HCT116 (cell line): Measurements from ENCODE around the gene SMTN.

ENCODE experiments used
- EZH2 ChIP-seq: fragments of 200-600 bp; sonication (generic); IDR thresholded peaks from 2 replicates; pipeline ENCODE4 v1.6.1; 2017; ENCODE audit warnings: antibody characterized with exemption, mixed run types
- EZH2phosphoT487 ChIP-seq: fragments of 200-600 bp; IDR thresholded peaks from 2 replicates; pipeline ENCODE4 v1.6.1; 2018; ENCODE audit warnings: antibody characterized with exemption, borderline replicate concordance
- POLR2A ChIP-seq: IDR thresholded peaks from 2 replicates; pipeline ENCODE4 v1.7.0; 2011; ENCODE audit warnings: borderline replicate concordance; ENCODE audit not compliant: insufficient read depth, insufficient read length; ENCODE audit errors: extremely low read depth
- POLR2AphosphoS5 ChIP-seq: IDR thresholded peaks from 2 replicates; pipeline ENCODE4 v1.6.1; 2011; ENCODE audit warnings: mild to moderate bottlenecking, low read depth, low read length, moderate library complexity
- RAD21 ChIP-seq: IDR thresholded peaks from 2 replicates; pipeline ENCODE4 v1.6.1; 2012; ENCODE audit warnings: low read depth, mild to moderate bottlenecking
- TF ChIP-seq, protein P1 (sequence below): IDR thresholded peaks from 2 replicates; pipeline ENCODE4 v1.6.1; 2012; ENCODE audit warnings: low read depth
- TF ChIP-seq, protein P2 (sequence below), 3 experiments: fragments of 200-600 bp in 1 of 3; sonication (generic) in 1 of 3; IDR thresholded peaks in 2 of 3; conservative IDR thresholded peaks in 1 of 3; 2 replicates each; pipeline ENCODE4 v1.5.1; 2012 to 2017; ENCODE audit warnings: low read depth in 2 of 3, low read length in 2 of 3, antibody characterized with exemption in 1 of 3, borderline replicate concordance in 1 of 3, control low read depth in 1 of 3, mild to moderate bottlenecking in 1 of 3, mixed read lengths in 1 of 3, mixed run types in 1 of 3, moderate library complexity in 1 of 3; ENCODE audit not compliant: insufficient read depth in 1 of 3

DNA sequence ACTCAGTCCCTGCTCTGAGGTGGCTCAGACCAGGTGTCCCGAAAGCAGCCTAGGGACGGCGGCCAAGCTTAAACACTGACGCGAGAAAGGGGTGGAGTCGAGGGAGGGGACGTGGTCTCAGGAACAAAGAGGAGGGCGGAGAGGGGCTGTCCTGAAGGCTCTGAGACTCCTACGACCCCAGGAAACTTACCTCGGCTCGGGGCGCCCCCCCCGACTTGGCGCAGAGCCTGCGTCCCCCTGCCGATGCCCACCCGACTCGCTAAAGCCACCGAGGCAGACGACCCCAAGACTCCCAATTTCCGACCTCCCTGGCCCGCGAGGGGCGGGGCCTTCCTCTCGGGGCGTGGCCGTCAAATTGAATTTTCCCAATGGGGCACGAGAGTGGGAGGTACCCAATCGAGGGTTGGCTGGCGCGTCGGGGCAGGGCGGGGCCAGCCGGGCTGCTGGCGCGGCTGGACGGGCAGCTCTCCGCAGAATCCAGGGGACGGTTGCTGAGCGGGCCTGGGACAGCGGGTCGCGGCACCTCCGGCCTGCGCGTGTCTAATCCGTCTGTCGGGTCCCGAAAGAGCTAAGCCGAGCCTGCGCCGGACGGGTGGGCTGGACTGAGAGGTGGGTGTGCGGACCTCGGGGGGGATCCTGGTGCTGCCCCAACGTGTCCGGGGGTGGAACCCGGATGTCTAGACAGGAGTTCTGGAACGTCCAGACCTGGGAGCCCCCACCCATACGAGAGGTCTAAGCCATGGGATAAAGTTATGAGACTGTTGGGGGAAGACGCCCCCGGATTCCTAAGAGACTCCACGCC, at the start of gene SMTN:
- TF ChIP-seq, protein P1, sequence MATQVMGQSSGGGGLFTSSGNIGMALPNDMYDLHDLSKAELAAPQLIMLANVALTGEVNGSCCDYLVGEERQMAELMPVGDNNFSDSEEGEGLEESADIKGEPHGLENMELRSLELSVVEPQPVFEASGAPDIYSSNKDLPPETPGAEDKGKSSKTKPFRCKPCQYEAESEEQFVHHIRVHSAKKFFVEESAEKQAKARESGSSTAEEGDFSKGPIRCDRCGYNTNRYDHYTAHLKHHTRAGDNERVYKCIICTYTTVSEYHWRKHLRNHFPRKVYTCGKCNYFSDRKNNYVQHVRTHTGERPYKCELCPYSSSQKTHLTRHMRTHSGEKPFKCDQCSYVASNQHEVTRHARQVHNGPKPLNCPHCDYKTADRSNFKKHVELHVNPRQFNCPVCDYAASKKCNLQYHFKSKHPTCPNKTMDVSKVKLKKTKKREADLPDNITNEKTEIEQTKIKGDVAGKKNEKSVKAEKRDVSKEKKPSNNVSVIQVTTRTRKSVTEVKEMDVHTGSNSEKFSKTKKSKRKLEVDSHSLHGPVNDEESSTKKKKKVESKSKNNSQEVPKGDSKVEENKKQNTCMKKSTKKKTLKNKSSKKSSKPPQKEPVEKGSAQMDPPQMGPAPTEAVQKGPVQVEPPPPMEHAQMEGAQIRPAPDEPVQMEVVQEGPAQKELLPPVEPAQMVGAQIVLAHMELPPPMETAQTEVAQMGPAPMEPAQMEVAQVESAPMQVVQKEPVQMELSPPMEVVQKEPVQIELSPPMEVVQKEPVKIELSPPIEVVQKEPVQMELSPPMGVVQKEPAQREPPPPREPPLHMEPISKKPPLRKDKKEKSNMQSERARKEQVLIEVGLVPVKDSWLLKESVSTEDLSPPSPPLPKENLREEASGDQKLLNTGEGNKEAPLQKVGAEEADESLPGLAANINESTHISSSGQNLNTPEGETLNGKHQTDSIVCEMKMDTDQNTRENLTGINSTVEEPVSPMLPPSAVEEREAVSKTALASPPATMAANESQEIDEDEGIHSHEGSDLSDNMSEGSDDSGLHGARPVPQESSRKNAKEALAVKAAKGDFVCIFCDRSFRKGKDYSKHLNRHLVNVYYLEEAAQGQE = no peak
- TF ChIP-seq POLR2A (peak; percentile 81), EZH2 (no peak), EZH2phosphoT487 (no peak), RAD21 (no peak), POLR2AphosphoS5 (peak; percentile 97)
- TF ChIP-seq, protein P2, sequence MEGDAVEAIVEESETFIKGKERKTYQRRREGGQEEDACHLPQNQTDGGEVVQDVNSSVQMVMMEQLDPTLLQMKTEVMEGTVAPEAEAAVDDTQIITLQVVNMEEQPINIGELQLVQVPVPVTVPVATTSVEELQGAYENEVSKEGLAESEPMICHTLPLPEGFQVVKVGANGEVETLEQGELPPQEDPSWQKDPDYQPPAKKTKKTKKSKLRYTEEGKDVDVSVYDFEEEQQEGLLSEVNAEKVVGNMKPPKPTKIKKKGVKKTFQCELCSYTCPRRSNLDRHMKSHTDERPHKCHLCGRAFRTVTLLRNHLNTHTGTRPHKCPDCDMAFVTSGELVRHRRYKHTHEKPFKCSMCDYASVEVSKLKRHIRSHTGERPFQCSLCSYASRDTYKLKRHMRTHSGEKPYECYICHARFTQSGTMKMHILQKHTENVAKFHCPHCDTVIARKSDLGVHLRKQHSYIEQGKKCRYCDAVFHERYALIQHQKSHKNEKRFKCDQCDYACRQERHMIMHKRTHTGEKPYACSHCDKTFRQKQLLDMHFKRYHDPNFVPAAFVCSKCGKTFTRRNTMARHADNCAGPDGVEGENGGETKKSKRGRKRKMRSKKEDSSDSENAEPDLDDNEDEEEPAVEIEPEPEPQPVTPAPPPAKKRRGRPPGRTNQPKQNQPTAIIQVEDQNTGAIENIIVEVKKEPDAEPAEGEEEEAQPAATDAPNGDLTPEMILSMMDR (IDR thresholded peaks at IDR 0.05 in 2 of 3, conservative IDR thresholded peaks at IDR 0.05 in 1 of 3; ENCODE audit: borderline replicate concordance in 1 of 3, insufficient read depth in 1 of 3, low read depth in 2 of 3, low read length in 2 of 3) = no peak
